SKM-1 treated with dmso at 0.1 percent for 144 hours (cell line): ENCODE measurements around the gene ART3.

Experiments
- DNase-seq: peaks from one replicate; lab custom pipeline; 2025; ENCODE audit not compliant: unreplicated experiment; lab: John Stamatoyannopoulos, UW

ART3 gene

GRCh38 chr4:76067652-76068286 lies 6.7 kb upstream of the ART3 start:
- DNase-seq: peak; percentile 47

GRCh38 chr4:76072760-76073159 lies 1.7 kb upstream of the ART3 start:
- DNase-seq: no peak

GRCh38 chr4:76074993-76075600 lies 588 bp downstream of the ART3 start:
- DNase-seq: no peak

GRCh38 chr4:76078033-76078613 lies 3.6 kb downstream of the ART3 start:
- no peak for DNase-seq

GRCh38 chr4:76083386-76083988 lies 9.0 kb downstream of the ART3 start:
- DNase-seq: no peak

- no peak for DNase-seq
Observed at GRCh38 chr4:76084542-76084941, 10.0 kb downstream of the ART3 start.

GRCh38 chr4:76087007-76087769 lies 12.7 kb downstream of the ART3 start:
- peak; percentile 46 for DNase-seq

- no peak for DNase-seq
Observed at GRCh38 chr4:76088719-76089118, 14.2 kb downstream of the ART3 start.

GRCh38 chr4:76090241-76090691 lies 15.8 kb downstream of the ART3 start:
- peak; percentile 96 for DNase-seq

GRCh38 chr4:76091052-76091451 lies 16.5 kb downstream of the ART3 start:
- DNase-seq: no peak

GRCh38 chr4:76095568-76095967 lies 21.1 kb downstream of the ART3 start:
- DNase-seq: no peak

GRCh38 chr4:76096076-76096475 lies 21.6 kb downstream of the ART3 start:
- no peak for DNase-seq

GRCh38 chr4:76105652-76106051 lies 31.1 kb downstream of the ART3 start:
- no peak for DNase-seq

- no peak for DNase-seq
Observed at GRCh38 chr4:76106442-76106841, 31.9 kb downstream of the ART3 start.

GRCh38 chr4:76108467-76109181 lies 34.1 kb downstream of the ART3 start:
- DNase-seq: peak; percentile 25

GRCh38 chr4:76116821-76117220 lies 42.3 kb downstream of the ART3 start:
- DNase-seq: no peak

GRCh38 chr4:76117536-76117935 lies 43.0 kb downstream of the ART3 start:
- no peak for DNase-seq

GRCh38 chr4:76120199-76120598 lies 45.7 kb downstream of the ART3 start:
- no peak for DNase-seq

- no peak for DNase-seq
Observed at GRCh38 chr4:76125816-76126215, 51.3 kb downstream of the ART3 start.

GRCh38 chr4:76127754-76128153 lies 53.2 kb downstream of the ART3 start:
- DNase-seq: no peak

GRCh38 chr4:76141241-76141640 lies 66.7 kb downstream of the ART3 start:
- DNase-seq: no peak
